NCI-H526 (cell line): ENCODE data around the gene PCDHB12.
A peak's percentile ranks its signal among the peaks of the same experiment; 100 is the strongest.
"Not testable (repeated sequence)": the region's sequence is repeated elsewhere in the genome, so short reads cannot be mapped to it uniquely, and the experiment has no call there.

ENCODE experiments used
- DNase-seq, 2 experiments: peaks; one replicate each; lab custom pipeline; 2025; lab: John Stamatoyannopoulos, UW

Gene PCDHB12

DNA sequence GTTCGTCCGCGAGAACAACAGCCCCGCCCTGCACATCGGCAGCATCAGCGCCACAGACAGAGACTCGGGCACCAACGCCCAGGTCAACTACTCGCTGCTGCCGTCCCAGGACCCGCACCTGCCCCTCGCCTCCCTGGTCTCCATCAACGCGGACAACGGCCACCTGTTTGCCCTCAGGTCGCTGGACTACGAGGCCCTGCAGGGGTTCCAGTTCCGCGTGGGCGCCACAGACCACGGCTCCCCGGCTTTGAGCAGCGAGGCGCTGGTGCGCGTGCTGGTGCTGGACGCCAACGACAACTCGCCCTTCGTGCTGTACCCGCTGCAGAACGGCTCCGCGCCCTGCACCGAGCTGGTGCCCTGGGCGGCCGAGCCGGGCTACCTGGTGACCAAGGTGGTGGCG, 1.8 kb downstream of the PCDHB12 start:
- DNase-seq, result not testable (repeated sequence)

DNA sequence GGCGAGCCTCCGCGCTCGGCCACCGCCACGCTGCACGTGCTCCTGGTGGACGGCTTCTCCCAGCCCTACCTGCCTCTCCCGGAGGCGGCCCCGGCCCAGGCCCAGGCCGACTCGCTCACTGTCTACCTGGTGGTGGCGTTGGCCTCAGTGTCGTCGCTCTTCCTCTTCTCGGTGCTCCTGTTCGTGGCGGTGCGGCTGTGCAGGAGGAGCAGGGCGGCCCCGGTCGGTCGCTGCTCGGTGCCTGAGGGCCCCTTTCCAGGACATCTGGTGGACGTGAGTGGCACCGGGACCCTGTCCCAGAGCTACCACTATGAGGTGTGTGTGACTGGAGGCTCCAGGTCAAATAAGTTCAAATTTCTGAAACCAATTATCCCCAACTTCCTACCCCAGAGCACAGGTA, 2.3 kb downstream of the PCDHB12 start:
- not testable (repeated sequence) for DNase-seq

DNA sequence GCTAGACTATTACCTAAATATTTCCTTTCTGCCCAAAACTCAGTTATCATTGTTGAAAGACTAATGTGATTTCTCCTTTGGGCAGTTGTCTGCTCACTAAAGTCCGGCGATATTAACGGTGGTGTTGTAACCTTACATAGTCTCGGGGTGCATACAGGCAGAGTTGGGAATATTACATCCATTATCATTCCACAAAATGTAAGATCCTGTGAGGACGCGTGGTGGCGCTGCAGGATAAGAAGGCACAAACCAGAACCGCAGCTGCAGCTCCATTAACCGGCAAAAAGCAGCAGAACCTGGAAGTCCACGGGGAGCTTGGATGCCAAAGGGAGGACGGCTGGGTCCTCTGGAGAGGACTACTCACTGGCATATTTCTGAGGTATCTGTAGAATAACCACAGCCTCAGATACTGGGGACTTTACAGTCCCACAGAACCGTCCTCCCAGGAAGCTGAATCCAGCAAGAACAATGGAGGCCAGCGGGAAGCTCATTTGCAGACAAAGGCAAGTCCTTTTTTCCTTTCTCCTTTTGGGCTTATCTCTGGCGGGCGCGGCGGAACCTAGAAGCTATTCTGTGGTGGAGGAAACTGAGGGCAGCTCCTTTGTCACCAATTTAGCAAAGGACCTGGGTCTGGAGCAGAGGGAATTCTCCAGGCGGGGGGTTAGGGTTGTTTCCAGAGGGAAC, 5.3 kb downstream of the PCDHB12 start, which contains the start of gene PCDHB13:
Gene PCDHB13, plus strand, starts transcription at position 264 of the 684 bp plus-strand sequence. Its CDS starts 205 bp downstream, at position 469.
- peak; percentile 60 to 68 for DNase-seq

DNA sequence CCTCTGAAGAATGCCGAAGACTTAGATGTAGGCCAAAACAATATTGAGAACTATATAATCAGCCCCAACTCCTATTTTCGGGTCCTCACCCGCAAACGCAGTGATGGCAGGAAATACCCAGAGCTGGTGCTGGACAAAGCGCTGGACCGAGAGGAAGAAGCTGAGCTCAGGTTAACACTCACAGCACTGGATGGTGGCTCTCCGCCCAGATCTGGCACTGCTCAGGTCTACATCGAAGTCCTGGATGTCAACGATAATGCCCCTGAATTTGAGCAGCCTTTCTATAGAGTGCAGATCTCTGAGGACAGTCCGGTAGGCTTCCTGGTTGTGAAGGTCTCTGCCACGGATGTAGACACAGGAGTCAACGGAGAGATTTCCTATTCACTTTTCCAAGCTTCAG, 6.1 kb downstream of the PCDHB12 start:
- DNase-seq, result not testable (repeated sequence)

DNA sequence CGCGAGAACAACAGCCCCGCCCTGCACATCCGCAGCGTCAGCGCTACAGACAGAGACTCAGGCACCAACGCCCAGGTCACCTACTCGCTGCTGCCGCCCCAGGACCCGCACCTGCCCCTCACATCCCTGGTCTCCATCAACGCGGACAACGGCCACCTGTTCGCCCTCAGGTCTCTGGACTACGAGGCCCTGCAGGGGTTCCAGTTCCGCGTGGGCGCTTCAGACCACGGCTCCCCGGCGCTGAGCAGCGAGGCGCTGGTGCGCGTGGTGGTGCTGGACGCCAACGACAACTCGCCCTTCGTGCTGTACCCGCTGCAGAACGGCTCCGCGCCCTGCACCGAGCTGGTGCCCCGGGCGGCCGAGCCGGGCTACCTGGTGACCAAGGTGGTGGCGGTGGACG, 7.0 kb downstream of the PCDHB12 start:
- DNase-seq, result not testable (repeated sequence)

DNA sequence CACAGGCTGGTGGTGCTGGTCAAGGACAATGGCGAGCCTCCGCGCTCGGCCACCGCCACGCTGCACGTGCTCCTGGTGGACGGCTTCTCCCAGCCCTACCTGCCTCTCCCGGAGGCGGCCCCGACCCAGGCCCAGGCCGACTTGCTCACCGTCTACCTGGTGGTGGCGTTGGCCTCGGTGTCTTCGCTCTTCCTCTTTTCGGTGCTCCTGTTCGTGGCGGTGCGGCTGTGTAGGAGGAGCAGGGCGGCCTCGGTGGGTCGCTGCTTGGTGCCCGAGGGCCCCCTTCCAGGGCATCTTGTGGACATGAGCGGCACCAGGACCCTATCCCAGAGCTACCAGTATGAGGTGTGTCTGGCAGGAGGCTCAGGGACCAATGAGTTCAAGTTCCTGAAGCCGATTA, 7.5 kb downstream of the PCDHB12 start:
- not testable (repeated sequence) for DNase-seq

DNA sequence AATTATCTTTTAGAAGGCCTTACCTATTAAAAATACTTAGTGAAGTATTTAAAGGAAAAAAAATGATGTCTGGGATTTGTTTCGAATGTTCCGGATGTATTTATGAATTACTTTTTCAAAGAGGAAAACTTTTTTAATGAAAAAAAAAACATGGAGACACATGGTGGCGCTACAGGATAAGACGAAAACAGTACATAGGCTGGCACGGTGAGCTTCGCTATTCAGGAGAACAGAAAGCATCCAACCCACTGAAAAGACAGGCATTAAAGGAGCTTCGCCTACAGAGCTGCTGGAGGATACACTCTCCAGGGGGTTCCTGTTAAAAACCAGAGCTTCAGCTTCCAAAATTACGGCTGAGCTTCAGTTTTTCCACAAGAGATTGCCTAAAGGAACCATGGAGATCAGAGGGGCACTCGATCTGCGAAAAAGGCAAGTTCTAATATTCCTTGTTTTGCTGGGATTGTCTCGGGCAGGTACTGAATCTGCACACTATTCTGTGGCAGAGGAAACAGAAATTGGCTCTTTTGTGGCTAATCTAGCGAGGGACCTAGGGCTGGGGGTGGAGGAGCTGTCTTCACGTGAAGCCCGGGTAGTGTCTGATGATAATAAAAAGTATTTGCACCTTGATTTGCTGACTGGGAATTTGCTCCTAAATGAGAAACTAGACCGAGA, 14.7 kb downstream of the PCDHB12 start, which contains the start of gene PCDHB14:
Gene PCDHB14, plus strand, starts transcription at position 232 of the 672 bp plus-strand sequence. Its CDS starts 163 bp downstream, at position 395.
- DNase-seq, result peak; percentile 59 to 83

DNA sequence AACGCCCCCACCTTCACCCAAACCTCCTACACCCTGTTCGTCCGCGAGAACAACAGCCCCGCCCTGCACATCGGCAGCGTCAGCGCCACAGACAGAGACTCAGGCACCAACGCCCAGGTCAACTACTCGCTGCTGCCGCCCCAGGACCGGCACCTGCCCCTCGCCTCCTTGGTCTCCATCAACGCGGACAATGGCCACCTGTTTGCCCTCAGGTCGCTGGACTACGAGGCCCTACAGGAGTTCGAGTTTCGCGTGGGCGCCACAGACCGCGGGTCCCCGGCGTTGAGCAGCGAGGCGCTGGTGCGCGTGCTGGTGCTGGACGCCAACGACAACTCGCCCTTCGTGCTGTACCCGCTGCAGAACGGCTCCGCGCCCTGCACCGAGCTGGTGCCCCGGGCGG, 16.3 kb downstream of the PCDHB12 start:
- not testable (repeated sequence) for DNase-seq

DNA sequence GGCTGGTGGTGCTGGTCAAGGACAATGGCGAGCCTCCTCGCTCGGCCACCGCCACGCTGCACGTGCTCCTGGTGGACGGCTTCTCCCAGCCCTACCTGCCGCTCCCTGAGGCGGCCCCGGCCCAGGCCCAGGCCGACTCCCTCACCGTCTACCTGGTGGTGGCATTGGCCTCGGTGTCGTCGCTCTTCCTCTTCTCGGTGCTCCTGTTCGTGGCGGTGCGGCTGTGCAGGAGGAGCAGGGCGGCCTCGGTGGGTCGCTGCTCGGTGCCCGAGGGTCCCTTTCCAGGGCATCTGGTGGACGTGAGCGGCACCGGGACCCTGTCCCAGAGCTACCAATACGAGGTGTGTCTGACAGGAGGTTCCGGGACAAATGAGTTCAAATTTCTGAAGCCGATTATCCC, 16.9 kb downstream of the PCDHB12 start:
- not testable (repeated sequence) for DNase-seq

DNA sequence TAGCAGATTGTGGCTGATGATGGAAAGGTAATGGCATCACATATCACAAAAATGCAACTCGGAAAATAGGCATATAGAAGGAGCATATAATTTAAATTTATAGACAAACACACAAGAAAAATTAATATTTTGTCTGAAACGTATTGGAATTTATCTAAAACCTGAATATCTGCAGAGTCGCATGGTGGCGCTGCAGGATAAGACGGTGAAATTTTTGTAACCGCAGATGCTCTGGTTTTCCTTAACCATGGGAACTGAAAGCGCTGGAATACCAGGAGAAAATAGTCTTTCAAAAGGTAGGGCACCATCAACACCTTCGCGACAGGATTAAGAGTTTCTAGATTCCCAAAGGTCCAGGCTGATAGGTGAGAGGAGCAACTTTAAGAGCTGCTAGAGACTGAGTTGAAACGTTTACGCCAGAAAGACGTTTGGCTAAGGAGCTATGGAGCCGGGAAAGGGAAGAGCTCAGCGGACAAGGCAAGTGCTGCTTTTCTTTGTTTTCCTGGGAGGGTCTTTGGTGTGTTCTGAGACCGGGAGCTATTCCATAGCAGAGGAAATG, 25.7 kb downstream of the PCDHB12 start:
- peak in 1 of 2 experiments; percentile 33 for DNase-seq

DNA sequence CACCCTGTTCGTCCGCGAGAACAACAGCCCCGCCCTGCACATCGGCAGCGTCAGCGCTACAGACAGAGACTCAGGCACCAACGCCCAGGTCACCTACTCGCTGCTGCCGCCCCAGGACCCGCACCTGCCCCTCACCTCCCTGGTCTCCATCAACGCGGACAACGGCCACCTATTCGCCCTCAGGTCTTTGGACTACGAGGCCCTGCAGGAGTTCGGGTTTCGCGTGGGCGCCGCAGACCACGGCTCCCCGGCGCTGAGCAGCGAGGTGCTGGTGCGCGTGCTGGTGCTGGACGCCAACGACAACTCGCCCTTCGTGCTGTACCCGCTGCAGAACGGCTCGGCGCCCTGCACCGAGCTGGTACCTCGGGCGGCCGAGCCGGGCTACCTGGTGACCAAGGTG, 27.4 kb downstream of the PCDHB12 start:
- not testable (repeated sequence) for DNase-seq

DNA sequence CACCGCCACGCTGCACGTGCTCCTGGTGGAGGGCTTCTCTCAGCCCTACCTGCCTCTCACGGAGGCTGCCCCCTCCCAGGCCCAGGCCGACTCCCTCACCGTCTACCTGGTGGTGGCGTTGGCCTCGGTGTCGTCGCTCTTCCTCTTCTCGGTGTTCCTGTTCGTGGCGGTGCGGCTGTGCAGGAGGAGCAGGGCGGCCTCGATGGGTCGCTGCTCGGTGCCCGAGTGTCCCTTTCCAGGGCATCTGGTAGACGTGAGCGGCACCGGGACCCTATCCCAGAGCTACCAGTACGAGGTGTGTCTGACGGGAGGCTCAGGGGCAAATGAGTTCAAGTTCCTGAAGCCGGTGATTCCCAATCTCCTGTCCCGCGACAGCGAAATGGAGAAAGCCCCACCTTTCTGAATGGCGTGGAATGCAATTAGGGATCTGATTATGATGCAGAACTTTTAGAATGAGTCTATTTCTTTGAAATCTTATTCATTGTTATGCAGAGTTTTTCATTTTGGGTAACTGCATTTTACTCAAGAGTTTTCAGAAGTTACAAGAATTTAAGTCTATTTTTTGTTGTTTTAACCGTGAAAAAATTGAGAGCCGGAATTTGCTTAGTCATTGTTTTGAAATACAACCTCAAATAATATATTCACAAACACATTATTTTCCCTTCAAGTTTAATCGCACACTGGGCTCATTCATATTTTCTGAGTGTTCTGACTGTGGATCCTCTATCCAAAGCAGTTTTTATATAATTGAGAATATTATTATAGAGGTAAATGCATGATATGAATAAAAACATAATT, 28.2 kb downstream of the PCDHB12 start:
- no peak for DNase-seq

DNA sequence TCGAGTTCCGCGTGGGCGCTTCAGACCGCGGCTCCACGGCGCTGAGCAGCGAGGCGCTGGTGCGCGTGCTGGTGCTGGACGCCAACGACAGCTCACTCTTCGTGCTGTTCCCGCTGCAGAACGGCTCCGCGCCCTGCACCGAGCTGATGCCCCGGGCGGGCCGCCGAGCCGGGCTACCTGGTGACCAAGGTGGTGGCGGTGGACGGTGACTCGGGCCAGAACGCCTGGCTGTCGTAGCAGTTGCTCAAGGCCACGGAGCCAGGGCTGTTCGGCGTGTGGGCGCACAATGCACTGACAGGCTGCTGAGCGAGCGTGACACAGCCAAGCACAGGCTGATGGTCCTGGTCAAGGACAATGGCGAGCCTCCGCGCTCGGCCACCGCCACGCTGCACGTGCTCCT, 33.0 kb downstream of the PCDHB12 start:
- no peak for DNase-seq

DNA sequence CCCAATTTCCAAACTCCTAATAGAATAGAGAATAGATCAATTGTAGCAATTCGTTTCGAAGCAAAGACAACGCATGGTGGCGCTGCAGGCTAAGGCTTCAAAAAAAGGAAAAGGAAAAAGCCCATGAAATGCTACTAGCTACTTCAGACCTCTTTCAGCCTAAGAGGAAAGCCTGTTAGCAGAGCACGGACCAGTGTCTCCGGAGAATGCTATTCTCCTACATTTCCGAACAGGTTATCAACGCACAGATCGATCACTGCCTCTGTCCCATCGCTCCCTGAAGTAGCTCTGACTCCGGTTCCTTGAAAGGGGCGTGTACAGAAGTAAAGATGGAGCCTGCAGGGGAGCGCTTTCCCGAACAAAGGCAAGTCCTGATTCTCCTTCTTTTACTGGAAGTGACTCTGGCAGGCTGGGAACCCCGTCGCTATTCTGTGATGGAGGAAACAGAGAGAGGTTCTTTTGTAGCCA, 36.8 kb downstream of the PCDHB12 start, which contains the start of gene PCDHB15:
Gene PCDHB15, plus strand, starts transcription at position 146 of the 468 bp plus-strand sequence. Its CDS starts 184 bp downstream, at position 330.
- DNase-seq, result peak; percentile 7 to 42

DNA sequence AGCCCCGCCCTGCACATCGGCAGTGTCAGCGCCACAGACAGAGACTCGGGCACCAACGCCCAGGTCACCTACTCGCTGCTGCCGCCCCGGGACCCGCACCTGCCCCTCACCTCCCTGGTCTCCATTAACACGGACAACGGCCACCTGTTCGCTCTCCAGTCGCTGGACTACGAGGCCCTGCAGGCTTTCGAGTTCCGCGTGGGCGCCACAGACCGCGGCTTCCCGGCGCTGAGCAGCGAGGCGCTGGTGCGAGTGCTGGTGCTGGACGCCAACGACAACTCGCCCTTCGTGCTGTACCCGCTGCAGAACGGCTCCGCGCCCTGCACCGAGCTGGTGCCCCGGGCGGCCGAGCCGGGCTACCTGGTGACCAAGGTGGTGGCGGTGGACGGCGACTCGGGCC, 38.5 kb downstream of the PCDHB12 start:
- DNase-seq, result not testable (repeated sequence)

DNA sequence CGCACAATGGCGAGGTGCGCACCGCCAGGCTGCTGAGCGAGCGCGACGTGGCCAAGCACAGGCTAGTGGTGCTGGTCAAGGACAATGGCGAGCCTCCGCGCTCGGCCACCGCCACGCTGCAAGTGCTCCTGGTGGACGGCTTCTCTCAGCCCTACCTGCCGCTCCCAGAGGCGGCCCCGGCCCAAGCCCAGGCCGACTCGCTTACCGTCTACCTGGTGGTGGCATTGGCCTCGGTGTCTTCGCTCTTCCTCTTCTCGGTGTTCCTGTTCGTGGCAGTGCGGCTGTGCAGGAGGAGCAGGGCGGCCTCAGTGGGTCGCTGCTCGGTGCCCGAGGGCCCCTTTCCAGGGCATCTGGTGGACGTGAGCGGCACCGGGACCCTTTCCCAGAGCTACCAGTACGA, 38.9 kb downstream of the PCDHB12 start:
- DNase-seq, result not testable (repeated sequence)

DNA sequence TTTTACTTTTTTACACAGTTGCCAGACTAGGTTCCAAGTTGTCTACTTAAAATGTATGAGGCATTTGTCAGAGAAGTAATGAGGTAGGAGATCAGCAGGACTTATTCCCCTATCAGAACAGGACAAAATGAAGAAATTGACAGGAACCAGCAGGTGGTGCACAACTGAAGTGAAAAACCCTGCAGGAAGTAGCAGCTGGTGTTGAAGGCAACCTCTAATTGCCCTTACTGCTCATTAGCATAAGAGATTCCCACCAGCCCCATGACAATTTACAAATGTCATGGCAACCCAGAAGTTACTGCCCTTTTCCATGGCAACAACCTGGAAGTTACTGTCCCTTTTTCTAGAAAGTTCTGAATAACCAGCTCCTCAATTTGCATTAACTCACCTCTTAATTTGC, 42.1 kb downstream of the PCDHB12 start:
- peak; percentile 33 to 41 for DNase-seq

DNA sequence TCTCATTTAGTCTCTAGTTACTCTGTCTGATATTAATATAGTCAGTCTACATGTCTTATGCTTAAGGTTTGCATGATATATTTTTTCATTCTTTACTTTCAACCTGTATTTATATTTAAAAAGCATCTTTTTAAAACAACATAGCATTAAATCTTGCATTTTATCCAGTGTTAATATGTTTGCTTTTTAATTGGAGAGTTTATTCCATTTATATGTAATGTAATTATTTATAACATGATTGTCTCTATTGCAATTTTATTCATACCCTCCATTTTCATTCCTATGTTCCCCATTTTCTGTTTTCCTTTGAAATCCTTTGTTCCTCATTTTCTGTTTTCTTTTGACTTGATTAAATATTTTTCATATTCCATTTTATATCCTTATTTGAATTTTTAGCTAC, 49.9 kb downstream of the PCDHB12 start:
- no peak for DNase-seq

DNA sequence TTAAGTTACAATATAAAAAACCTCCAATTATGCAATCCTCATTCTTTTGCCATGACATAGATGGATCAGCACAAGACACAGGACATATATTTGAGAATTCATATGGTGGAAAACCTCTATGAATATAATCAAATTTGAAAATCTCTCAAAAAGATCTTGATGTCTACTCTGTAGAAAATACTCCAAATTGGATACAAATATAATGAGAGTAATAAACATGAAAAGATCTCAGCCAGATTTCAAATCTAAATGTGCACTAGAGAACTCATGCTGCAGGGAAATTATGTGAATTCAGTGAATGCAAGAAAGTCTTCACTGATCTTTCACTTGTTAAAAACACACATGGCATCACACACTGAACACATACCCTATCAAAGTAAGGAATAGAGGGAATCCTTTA, 50.4 kb downstream of the PCDHB12 start:
- DNase-seq, result no peak

DNA sequence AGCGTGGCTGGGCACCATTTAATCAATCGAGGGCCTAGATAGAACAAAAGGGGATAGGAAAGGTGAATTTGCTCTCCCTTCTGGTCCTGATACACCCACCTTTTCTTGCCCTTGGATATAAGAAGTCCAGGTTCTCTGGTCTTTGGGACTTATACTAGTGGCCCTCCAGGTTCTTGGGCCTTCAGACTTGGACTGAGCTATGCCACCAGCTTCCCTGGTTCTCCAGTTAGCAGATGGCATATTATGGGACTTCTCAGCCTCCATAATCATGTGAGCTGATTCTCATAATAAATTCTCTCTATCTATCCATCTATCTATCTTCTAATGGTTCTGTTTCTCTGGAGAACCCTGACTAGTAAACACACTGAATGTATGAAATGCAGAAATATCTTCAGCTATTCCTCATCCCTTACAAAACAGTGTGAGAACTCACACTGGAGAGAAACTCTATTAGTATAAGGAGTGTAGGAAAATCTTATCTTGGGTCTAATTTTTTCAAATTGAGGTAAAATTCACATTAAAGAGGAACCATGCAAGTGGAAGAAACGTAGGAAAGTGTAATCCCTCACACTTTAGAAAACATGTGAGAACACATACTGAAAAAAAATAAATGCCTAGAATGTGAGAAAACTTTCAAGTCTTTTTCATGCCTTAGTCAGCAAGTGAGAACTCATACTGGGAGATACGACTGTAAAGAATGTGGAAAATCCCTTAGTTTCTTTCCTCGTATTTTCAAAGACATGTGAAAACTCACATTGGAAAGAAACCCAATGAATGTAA, 52.1 kb downstream of the PCDHB12 start:
- DNase-seq, result no peak

DNA sequence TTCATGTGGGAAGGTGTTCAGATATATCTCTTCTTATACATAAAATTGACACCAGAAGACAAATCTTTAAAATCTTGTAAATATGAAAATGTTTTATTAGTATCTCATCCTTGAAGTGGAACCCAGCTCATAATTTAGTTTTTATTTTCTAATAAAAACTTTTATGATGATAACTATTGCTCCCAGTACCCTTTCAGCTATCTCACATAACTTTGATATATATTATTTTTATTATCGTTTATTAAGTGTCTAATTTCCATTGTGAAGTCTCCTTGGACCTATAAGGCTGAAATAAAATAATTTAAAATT, 52.7 kb downstream of the PCDHB12 start:
- no peak for DNase-seq
